HepG2 (cell line): ENCODE data around the gene IFT172. TPM values are rescaled to one million over a fixed set of nuclear protein-coding genes. Genes with fewer than 3 reads are reported as not detected.

Source experiments
- E2F2 ChIP-seq: sonication (generic); formaldehyde crosslinking; IDR thresholded peaks from 2 replicates; pipeline ENCODE4 v1.4.0; 2020; ENCODE audit warnings: missing genetic modification reagents, borderline replicate concordance
- GTF3A ChIP-seq: sonication (generic); formaldehyde crosslinking; conservative IDR thresholded peaks from 2 replicates; pipeline ENCODE4 v1.4.0; 2020; ENCODE audit warnings: mild to moderate bottlenecking, missing genetic modification reagents
- JARID2 ChIP-seq: sonication (generic); formaldehyde crosslinking; IDR thresholded peaks from 2 replicates; pipeline ENCODE4 v1.8.1; 2023; ENCODE audit warnings: missing genetic modification reagents, inconsistent platforms; ENCODE audit not compliant: insufficient replicate concordance
- KLF9 ChIP-seq: IDR thresholded peaks from 2 replicates; pipeline ENCODE4 v1.6.1; 2016; ENCODE audit warnings: low read depth
- MAX ChIP-seq: IDR thresholded peaks from 2 replicates; pipeline ENCODE4 v1.6.1; 2012; ENCODE audit warnings: inconsistent platforms
- NAIF1 ChIP-seq: sonication (generic); formaldehyde crosslinking; IDR thresholded peaks from 2 replicates; pipeline ENCODE4 v1.5.0; 2020; ENCODE audit warnings: mild to moderate bottlenecking, missing genetic modification reagents, borderline replicate concordance
- NPAS2 ChIP-seq: sonication (generic); formaldehyde crosslinking; IDR thresholded peaks from 2 replicates; pipeline ENCODE4 v1.8.0; 2022; ENCODE audit warnings: mild to moderate bottlenecking, missing genetic modification reagents, borderline replicate concordance
- SIN3B ChIP-seq: fragments of 150-350 bp; IDR thresholded peaks from 2 replicates; pipeline ENCODE4 v1.6.1; 2014; ENCODE audit warnings: low read length
- SMARCE1 ChIP-seq: fragments of 450-650 bp; IDR thresholded peaks from 2 replicates; pipeline ENCODE4 v1.6.1; 2017; ENCODE audit warnings: borderline replicate concordance
- SOX13 ChIP-seq, 3 experiments: fragments of 450-650 bp in 1 of 3; sonication (generic) in 1 of 3; formaldehyde crosslinking in 1 of 3; IDR thresholded peaks in 2 of 3; conservative IDR thresholded peaks in 1 of 3; 2 replicates each; pipeline versions ENCODE4 v1.5.0 to v1.6.1; 2016 to 2020; ENCODE audit warnings: antibody characterized with exemption in 1 of 3, mild to moderate bottlenecking in 1 of 3, missing compliant biosample characterization in 1 of 3, missing genetic modification reagents in 1 of 3, moderate library complexity in 1 of 3
- TBL1XR1 ChIP-seq: fragments of 150-350 bp; IDR thresholded peaks from 2 replicates; pipeline ENCODE4 v1.6.1; 2014; ENCODE audit warnings: borderline replicate concordance, low read length; ENCODE audit not compliant: partially characterized antibody
- TFDP1 ChIP-seq: IDR thresholded peaks from 2 replicates; pipeline ENCODE4 v1.6.1; 2016; ENCODE audit warnings: missing compliant biosample characterization, missing genetic modification reagents, borderline replicate concordance
- TP53 ChIP-seq: sonication (generic); formaldehyde crosslinking; conservative IDR thresholded peaks from 2 replicates; pipeline ENCODE4 v1.4.0; 2020; ENCODE audit warnings: missing genetic modification reagents
- ZBTB40 ChIP-seq, 2 experiments: fragments of 450-650 bp in 1 of 2; sonication (generic) in 1 of 2; formaldehyde crosslinking in 1 of 2; IDR thresholded peaks; 2 replicates each; pipeline versions ENCODE4 v1.6.1 to v1.8.0; 2016 to 2022; ENCODE audit warnings: antibody characterized with exemption in 1 of 2, mild to moderate bottlenecking in 1 of 2, missing genetic modification reagents in 1 of 2
- ZMAT3 ChIP-seq: sonication (generic); formaldehyde crosslinking; conservative IDR thresholded peaks from 2 replicates; pipeline ENCODE4 v1.7.0; 2021; ENCODE audit warnings: missing genetic modification reagents
- ZNF558 ChIP-seq: sonication (generic); formaldehyde crosslinking; IDR thresholded peaks from 2 replicates; pipeline ENCODE4 v1.9.0; 2022; ENCODE audit warnings: mild to moderate bottlenecking, missing genetic modification reagents, borderline replicate concordance
- polyA plus RNA-seq, 8 experiments: library from polyadenylated mRNA; depleted of rRNA in 3 of 8; stranded (reverse) in 7 of 8; unstranded in 1 of 8; fragments of >200 nt; fragmentation: Illumina TruSeq in 4 of 8; extraction: Trizol in 4 of 8; gene quantifications; 2 replicates each; pipeline versions ENCODE4 v1.2.1 to v1.2.3, GENCODE V29; 2011 to 2016; ENCODE audit warnings: low read depth in 4 of 8, missing spikeins in 1 of 8, mixed read lengths in 1 of 8; ENCODE audit not compliant: insufficient read depth in 1 of 8
- total RNA-seq, 5 experiments: library from RNA; depleted of rRNA; stranded (reverse); fragments of >200 nt; fragmentation: Illumina TruSeq; extraction: Trizol; gene quantifications; 2 replicates each; pipeline ENCODE4 v1.2.3, GENCODE V29; 2016; ENCODE audit warnings: low read depth in 1 of 5

IFT172 gene
- total and polyA plus RNA-seq, 2 of the 13 experiments (the other 11 are each of a cell fraction or from before 2014, with no cell fraction given), result 21.6 to 35.7 TPM

GRCh38 chr2:27428213-27428977, 61.1 kb downstream of the IFT172 start, which contains the start of gene NRBP1 (continued):
- TF ChIP-seq SOX13 (IDR thresholded peaks at IDR 0.05) (peak; percentile 68), SOX13 (CRISPR knock-in tag; conservative IDR thresholded peaks at IDR 0.05 in 1 of 2, IDR thresholded peaks at IDR 0.05 in 1 of 2) (peak; percentile 33 to 48; a peak in 2 of 4 replicates), KLF9 (CRISPR knock-in tag) (peak; percentile 94), TBL1XR1 (peak; percentile 57), SIN3B (no peak), ZMAT3 (peak; percentile 95), ZNF558 (CRISPR knock-in tag) (0 out of 2 replicates have a peak, but pooled peaks have one; percentile 85), SMARCE1 (no peak), TP53 (CRISPR knock-in tag) (peak; percentile 58; the same call in 1 of the 2 replicates), E2F2 (CRISPR knock-in tag) (0 out of 2 replicates have a peak, but pooled peaks have one; percentile 52), TFDP1 (CRISPR knock-in tag) (peak; percentile 40; the same call in 1 of the 2 replicates), NPAS2 (CRISPR knock-in tag) (no peak), ZBTB40 (IDR thresholded peaks at IDR 0.05) (no peak), ZBTB40 (CRISPR knock-in tag; IDR thresholded peaks at IDR 0.05) (no peak), NAIF1 (peak; percentile 90; the same call in 1 of the 2 replicates), GTF3A (CRISPR knock-in tag) (no peak), MAX (peak; percentile 56), JARID2 (no peak)
